Tibial nerve (tissue), 4 donors: Measurements from ENCODE around the gene HNF1B. TPM values are rescaled to one million over a fixed set of nuclear protein-coding genes. Genes with fewer than 3 reads are reported as not detected.

Source experiments
- DNase-seq, 2 donors: peaks; one replicate each; pipeline ENCODE4 v3.0.0-alpha.2; 2019; ENCODE audit warnings: low spot score in 2 of 2
- H3K27ac ChIP-seq, 4 donors: fragments of 200-600 bp; sonication (generic) in 3 of 4; one replicate each; pipeline ENCODE4 v1.5.1; 2017 to 2019; ENCODE audit warnings: mild to moderate bottlenecking in 1 of 4
- H3K27me3 ChIP-seq, 2 donors: fragments of 200-600 bp; sonication (generic) in 1 of 2; one replicate each; pipeline versions ENCODE4 v1.5.1 to v1.6.0; 2017 to 2019
- H3K36me3 ChIP-seq, 3 donors: fragments of 200-600 bp; sonication (generic); one replicate each; pipeline ENCODE4 v1.5.1; 2018 to 2019
- H3K4me1 ChIP-seq, 4 donors: fragments of 200-600 bp; sonication (generic) in 3 of 4; one replicate each; pipeline ENCODE4 v1.5.1; 2017 to 2019
- H3K4me3 ChIP-seq, 4 donors: fragments of 200-600 bp; sonication (generic) in 3 of 4; one replicate each; pipeline ENCODE4 v1.5.1; 2017 to 2019; ENCODE audit warnings: mild to moderate bottlenecking in 1 of 4, moderate library complexity in 1 of 4
- H3K9me3 ChIP-seq, 4 donors: fragments of 200-600 bp; sonication (generic) in 3 of 4; one replicate each; pipeline ENCODE4 v1.5.1; 2017 to 2019
- EP300 ChIP-seq, 2 donors: sonication (generic); formaldehyde crosslinking; IDR thresholded peaks; one replicate each; pipeline ENCODE4 v1.6.1; 2017; ENCODE audit warnings: antibody characterized with exemption in 2 of 2, mild to moderate bottlenecking in 1 of 2
- POLR2A ChIP-seq, 2 donors: fragments of 450-650 bp; IDR thresholded peaks; one replicate each; pipeline ENCODE4 v1.6.1; 2017; ENCODE audit warnings: antibody characterized with exemption in 2 of 2, mild to moderate bottlenecking in 2 of 2, moderate library complexity in 2 of 2
- WGBS, 2 donors: methylation state at CpG; one replicate each; pipeline ENCODE4 v1.1.5; 2018; 5-methylcytosine and 5-hydroxymethylcytosine counted together
- total RNA-seq, 4 donors: library from RNA; depleted of rRNA; stranded (reverse); fragments of >200 nt; gene quantifications; one replicate each; pipeline ENCODE4 v1.1.0, GENCODE V29; 2016
- TF ChIP-seq, protein P1 (sequence below), 5 experiments: fragments of 200-600 bp in 3 of 5; fragments of 450-650 bp in 2 of 5; sonication (generic) in 3 of 5; IDR thresholded peaks; one replicate each; pipeline ENCODE4 v1.5.1; 2016 to 2019; ENCODE audit warnings: antibody characterized with exemption in 5 of 5, mild to moderate bottlenecking in 3 of 5, moderate library complexity in 2 of 5

Gene HNF1B, protein sequence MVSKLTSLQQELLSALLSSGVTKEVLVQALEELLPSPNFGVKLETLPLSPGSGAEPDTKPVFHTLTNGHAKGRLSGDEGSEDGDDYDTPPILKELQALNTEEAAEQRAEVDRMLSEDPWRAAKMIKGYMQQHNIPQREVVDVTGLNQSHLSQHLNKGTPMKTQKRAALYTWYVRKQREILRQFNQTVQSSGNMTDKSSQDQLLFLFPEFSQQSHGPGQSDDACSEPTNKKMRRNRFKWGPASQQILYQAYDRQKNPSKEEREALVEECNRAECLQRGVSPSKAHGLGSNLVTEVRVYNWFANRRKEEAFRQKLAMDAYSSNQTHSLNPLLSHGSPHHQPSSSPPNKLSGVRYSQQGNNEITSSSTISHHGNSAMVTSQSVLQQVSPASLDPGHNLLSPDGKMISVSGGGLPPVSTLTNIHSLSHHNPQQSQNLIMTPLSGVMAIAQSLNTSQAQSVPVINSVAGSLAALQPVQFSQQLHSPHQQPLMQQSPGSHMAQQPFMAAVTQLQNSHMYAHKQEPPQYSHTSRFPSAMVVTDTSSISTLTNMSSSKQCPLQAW
- not detected for total RNA-seq

DNA sequence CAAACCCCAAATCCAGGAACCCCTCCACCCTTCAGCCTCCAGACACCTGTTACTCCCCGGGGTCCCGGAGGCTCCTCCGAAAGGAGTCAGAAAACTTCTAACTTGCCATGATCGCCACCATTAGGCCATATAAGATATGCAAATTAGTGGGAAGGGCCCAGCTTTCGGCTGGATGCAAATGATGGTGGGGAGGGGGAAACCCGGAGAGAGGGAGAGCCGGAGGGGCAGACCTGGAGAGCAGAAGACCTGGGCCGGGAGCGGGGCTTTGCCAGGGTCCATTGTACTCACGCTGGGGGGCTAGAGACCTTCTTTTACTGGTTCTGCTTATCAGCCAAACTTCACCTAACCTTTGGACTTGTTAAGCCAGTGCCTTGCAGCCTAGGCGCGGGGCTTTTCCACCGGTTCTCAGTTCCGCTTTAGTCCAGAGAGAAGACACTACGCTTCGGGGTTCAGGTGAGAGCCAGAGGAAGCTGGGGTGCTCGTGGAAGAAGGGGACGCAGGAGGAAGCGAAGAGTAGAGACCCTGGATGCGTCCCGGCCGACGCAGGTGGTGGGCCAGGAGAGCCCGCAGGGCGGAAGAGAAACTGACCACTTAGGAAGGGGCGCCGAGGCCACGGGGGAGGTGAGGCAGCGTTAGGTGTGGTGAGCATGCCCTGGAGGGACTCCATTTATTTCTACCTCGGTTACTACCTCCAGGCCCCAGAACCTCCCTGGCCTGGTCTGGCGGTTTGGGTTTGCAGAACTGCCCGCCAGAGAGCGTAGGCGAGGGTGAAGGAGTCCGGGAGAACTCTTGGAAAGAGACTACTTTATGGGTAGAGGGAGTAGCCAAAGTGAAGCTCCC lies at the start of gene HNF1B:
Gene HNF1B (minus strand): TSS at position 99 of the 840 bp plus-strand sequence. CDS start 175 bp downstream, outside the sequence.
- Histone ChIP-seq H3K36me3 (no peaks in the 10 kb centered on the region), H3K27ac (peak within 1 kb of the TSS in 1 of 4 donors; percentile 51), H3K27me3 (peaks cover 0 to 92% of the 10 kb centered on the region in 2 donors), H3K4me3 (peak within 1 kb of the TSS in 2 of 4 donors; percentile 35 to 41), H3K9me3 (no peaks in the 10 kb centered on the region), H3K4me1 (peaks cover 0 to 43% (median 25%) of the 10 kb centered on the region in 4 donors)
- TF ChIP-seq POLR2A (IDR thresholded peaks at IDR 0.05) (no peak), EP300 (IDR thresholded peaks at IDR 0.05) (no peak)
- TF ChIP-seq, protein P1, sequence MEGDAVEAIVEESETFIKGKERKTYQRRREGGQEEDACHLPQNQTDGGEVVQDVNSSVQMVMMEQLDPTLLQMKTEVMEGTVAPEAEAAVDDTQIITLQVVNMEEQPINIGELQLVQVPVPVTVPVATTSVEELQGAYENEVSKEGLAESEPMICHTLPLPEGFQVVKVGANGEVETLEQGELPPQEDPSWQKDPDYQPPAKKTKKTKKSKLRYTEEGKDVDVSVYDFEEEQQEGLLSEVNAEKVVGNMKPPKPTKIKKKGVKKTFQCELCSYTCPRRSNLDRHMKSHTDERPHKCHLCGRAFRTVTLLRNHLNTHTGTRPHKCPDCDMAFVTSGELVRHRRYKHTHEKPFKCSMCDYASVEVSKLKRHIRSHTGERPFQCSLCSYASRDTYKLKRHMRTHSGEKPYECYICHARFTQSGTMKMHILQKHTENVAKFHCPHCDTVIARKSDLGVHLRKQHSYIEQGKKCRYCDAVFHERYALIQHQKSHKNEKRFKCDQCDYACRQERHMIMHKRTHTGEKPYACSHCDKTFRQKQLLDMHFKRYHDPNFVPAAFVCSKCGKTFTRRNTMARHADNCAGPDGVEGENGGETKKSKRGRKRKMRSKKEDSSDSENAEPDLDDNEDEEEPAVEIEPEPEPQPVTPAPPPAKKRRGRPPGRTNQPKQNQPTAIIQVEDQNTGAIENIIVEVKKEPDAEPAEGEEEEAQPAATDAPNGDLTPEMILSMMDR (IDR thresholded peaks at IDR 0.05): no peak
- no peak for DNase-seq
- WGBS, 2 donors: 4 to 6% methylated on average over 33 to 35 of the region's 35 CpGs

DNA sequence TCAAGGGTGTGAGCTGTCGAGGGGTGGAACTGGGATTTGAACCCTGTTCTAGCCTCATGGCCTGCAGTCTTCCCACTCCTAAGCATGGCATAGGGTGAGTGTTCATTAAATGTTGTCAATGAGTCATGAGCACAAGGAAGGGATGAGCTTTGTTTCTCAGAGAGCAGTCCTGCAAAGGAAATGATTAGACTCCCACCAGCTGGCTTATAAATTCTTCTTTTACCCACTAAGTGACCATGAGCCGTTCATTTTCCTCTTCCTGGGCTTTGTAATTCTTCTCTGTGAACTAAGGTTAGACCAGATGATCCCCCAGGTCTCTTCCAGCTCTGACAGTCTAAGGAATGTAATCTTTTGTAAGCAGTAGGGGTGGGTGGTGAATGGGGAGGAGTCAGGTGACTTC lies 47.9 kb upstream of the HNF1B start:
- WGBS, 2 donors: 43 to 54% methylated on average over 2 of the region's 2 CpGs
- Histone ChIP-seq H3K4me3 (no peak overlapping the region), H3K4me1 (no peaks in the 10 kb centered on the region), H3K27ac (no peak overlapping the region), H3K9me3 (no peaks in the 10 kb centered on the region), H3K36me3 (no peaks in the 10 kb centered on the region), H3K27me3 (peaks cover 0 to 19% of the 10 kb centered on the region in 2 donors)
- TF ChIP-seq EP300 (IDR thresholded peaks at IDR 0.05): no peak
- TF ChIP-seq, protein P1 (IDR thresholded peaks at IDR 0.05): no peak
- no peak for TF ChIP-seq POLR2A (IDR thresholded peaks at IDR 0.05)
- no peak for DNase-seq

DNA sequence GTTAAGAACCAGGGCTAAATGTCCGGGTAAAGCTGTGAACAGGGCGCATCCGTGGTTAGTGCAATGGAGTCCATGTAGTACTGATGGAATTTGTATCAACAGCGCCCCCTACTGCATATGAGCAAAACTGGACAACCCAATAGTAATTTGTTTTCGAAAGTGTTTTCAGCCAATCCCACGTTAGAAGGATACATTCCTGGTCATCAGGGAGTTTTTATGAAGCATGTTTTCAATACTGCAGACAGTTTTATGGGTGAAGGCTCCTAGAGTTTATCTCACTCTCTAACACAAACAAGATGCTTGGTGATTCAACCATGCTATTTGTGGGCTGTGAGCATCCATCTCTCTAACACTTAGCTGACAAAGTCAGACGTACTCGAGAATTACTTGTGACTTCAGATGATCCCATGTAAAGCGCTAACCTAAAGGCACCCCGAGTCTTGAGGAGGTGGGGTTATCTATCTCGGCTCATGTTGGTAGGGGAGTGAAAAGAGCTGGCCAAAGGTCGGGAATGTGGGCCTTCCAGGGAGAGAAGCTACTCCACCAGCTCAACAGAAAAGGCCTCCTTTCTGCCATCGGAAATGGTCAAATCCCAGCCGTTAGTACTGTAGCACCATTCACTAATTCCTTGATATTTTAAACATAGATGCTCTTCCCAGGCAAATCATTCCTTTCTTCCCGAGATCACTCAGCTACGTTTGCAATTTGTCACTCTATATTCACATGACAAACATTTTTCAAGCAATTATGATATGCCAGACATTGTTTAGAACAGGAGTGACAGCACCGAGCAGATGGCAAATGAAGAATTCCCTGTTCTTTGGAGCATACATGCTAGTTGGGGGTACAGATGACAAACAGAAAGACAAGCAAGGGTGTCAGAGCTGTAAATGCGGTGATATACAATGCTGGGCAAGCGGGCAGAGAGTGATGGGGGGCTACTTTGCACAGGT lies 46.9 kb upstream of the HNF1B start:
- no peak for DNase-seq
- WGBS, 2 donors: 62 to 68% methylated on average over 19 of the region's 19 CpGs
- Histone ChIP-seq H3K27ac (no peak overlapping the region), H3K27me3 (peaks cover 0 to 19% of the 10 kb centered on the region in 2 donors), H3K9me3 (no peaks in the 10 kb centered on the region), H3K4me1 (no peaks in the 10 kb centered on the region), H3K4me3 (no peak overlapping the region), H3K36me3 (no peaks in the 10 kb centered on the region)
- TF ChIP-seq POLR2A (IDR thresholded peaks at IDR 0.05) (no peak), EP300 (IDR thresholded peaks at IDR 0.05) (no peak)
- TF ChIP-seq, protein P1 (IDR thresholded peaks at IDR 0.05): peak in 3 of 5 experiments; percentile 7 to 48 (median 18)

DNA sequence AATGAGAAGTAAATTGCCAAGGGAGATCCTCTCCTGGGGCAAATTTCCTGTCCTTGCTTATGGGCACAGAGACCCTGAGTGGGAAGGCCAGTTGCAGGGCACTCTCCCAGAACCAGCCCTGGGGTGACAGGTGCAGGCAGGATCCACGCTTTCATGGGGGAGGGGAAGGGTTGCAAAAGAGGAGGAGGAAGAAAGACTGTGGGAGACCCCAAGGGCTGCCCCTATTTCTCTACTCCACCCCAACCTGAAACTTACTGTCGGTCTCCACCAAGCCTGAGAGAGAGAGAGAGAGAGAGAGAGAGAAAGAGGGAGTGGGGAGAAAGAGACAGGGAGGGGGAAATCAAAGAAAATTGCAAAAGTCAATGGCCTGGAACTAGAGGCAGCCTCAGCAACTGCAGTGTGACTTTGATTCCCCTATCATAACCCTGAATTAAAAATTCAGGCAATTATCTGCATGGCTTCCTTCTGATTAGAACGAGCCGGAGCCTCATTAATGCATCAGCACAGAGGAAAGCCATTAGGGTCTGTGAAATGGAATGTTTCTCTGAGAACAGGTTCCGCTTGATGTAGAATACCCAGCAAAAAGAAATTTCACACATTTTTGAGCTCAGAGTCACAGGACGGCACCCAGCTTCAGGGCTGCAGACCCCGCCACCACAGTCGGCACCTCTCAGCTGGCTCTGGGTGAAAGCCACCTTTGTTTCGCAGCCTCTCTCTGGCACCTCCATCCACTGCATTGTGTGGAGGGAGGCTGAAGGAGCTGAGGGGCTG lies 45.1 kb upstream of the HNF1B start:
- no peak for DNase-seq
- Histone ChIP-seq H3K4me1 (no peaks in the 10 kb centered on the region), H3K9me3 (no peaks in the 10 kb centered on the region), H3K27ac (no peak overlapping the region), H3K4me3 (no peak overlapping the region), H3K27me3 (peaks cover 0 to 19% of the 10 kb centered on the region in 2 donors), H3K36me3 (no peaks in the 10 kb centered on the region)
- 59 to 73% methylated on average over 9 of the region's 9 CpGs for WGBS, 2 donors
- TF ChIP-seq EP300 (IDR thresholded peaks at IDR 0.05) (no peak), POLR2A (IDR thresholded peaks at IDR 0.05) (no peak)
- TF ChIP-seq, protein P1 (IDR thresholded peaks at IDR 0.05): no peak
